ENCODE results near the gene FIGNL2. TPM values are rescaled to one million over a fixed set of nuclear protein-coding genes. Genes with fewer than 3 reads are reported as not detected.

Gene FIGNL2
- total and polyA plus RNA-seq, 2 of the 4 experiments (the other 2 are of a cell fraction) = under 0.01 to 0.12 TPM

GRCh38 chr12:51844854-51845253 lies 3.7 kb downstream of the FIGNL2 start:
- peaks cover 3% of the 10 kb centered on the region; the same call in 1 of the 2 replicates for H3K9me1 ChIP-seq (ENCODE audit: insufficient read depth, low read length)
- no peak overlapping the region for H3K4me3 ChIP-seq (ENCODE audit: insufficient read depth, low read depth, low read length)
- no peaks in the 10 kb centered on the region for H4K20me1 ChIP-seq (ENCODE audit: insufficient read depth, low read length)
- H2BK120ac ChIP-seq (ENCODE audit: low read depth, low read length) = no peak overlapping the region
- no peak overlapping the region for H2BK5ac ChIP-seq (ENCODE audit: low read depth, low read length, poor library complexity, severe bottlenecking)
- TF ChIP-seq, protein P1, sequence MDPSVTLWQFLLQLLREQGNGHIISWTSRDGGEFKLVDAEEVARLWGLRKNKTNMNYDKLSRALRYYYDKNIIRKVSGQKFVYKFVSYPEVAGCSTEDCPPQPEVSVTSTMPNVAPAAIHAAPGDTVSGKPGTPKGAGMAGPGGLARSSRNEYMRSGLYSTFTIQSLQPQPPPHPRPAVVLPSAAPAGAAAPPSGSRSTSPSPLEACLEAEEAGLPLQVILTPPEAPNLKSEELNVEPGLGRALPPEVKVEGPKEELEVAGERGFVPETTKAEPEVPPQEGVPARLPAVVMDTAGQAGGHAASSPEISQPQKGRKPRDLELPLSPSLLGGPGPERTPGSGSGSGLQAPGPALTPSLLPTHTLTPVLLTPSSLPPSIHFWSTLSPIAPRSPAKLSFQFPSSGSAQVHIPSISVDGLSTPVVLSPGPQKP (IDR thresholded peaks at IDR 0.05; ENCODE audit: borderline replicate concordance, low read depth, low read length) = no peak
- TF ChIP-seq BHLHE40 (IDR thresholded peaks at IDR 0.05; ENCODE audit: low read depth, low read length) (no peak), CEBPB (IDR thresholded peaks at IDR 0.05; ENCODE audit: low read depth, low read length) (no peak), CTCF (conservative IDR thresholded peaks at IDR 0.05; ENCODE audit: low read depth, low read length) (no peak), POLR2A (IDR thresholded peaks at IDR 0.05; ENCODE audit: low read depth, low read length) (no peak), RFX5 (IDR thresholded peaks at IDR 0.05; ENCODE audit: low read depth, low read length) (no peak)
- no peak overlapping the region for H2AK9ac ChIP-seq (replicated peaks; ENCODE audit: low read depth, low read length, poor library complexity)
- no peaks in the 10 kb centered on the region for H3K36me3 ChIP-seq (ENCODE audit: control insufficient read depth, insufficient read depth, low read length)
- no peak overlapping the region for H3K4ac ChIP-seq (ENCODE audit: low read depth, low read length)
- no peaks in the 10 kb centered on the region for H3K4me1 ChIP-seq (ENCODE audit: control insufficient read depth, insufficient read depth, low read length)
- ChIA-PET CTCF (no interaction called here), POLR2A (ENCODE audit: unreplicated experiment) (no interaction called here)
- DNase-seq (no peak), ATAC-seq (ENCODE audit: low read depth) (no peak)
- no peak overlapping the region for H2AFZ ChIP-seq (replicated peaks; ENCODE audit: low read length, poor library complexity)
- intact Hi-C loops (cut with micrococcal nuclease) = no loop called here
- no peak overlapping the region for H4K91ac ChIP-seq (ENCODE audit: insufficient read depth, low read depth, low read length)
- WGBS, 2 experiments (ENCODE audit: extremely low coverage in 2 of 2, insufficient read length in 1 of 2) = 100% methylated on average over 1 of the region's 4 CpGs; no CpG with 5 or more reads in 1 of the 2 experiments
- dilution Hi-C loops (cut with HindIII; ENCODE audit: low sequenced_read_pairs, unreplicated experiment) = no loop called here
- no peaks in the 10 kb centered on the region for H3K9me3 ChIP-seq (ENCODE audit: control insufficient read depth, insufficient read depth, low read length)
- H3K14ac ChIP-seq (replicated peaks; ENCODE audit: low read depth, low read length) = no peak overlapping the region
- H2BK15ac ChIP-seq (ENCODE audit: low read depth, low read length) = no peak overlapping the region
- in situ Hi-C loops (cut with MboI; ENCODE audit: low sequenced_read_pairs) = no loop called here
- no peak overlapping the region for H3K9ac ChIP-seq (ENCODE audit: low read depth, low read length)
- peaks cover 78% of the 10 kb centered on the region for H3K27me3 ChIP-seq (ENCODE audit: control insufficient read depth, insufficient read depth, low read length)
- H4K8ac ChIP-seq (ENCODE audit: low read depth in 2 of 2, low read length in 2 of 2) = no peak overlapping the region
- H2BK20ac ChIP-seq (ENCODE audit: low read depth, low read length) = no peak overlapping the region
- no TSS peak for BruUV-seq (replicated peaks)
- H3K56ac ChIP-seq (ENCODE audit: extremely low read depth, insufficient read depth, low read length) = no peak overlapping the region
- H4K5ac ChIP-seq (ENCODE audit: low read depth, low read length) = no peak overlapping the region
- no peak overlapping the region for H3K23ac ChIP-seq (ENCODE audit: low read depth, low read length)
- no peak overlapping the region for H2AK5ac ChIP-seq (ENCODE audit: low read depth, low read length)
- no peak overlapping the region for H3K4me2 ChIP-seq (ENCODE audit: low read depth, low read length)
- H3K27ac ChIP-seq (ENCODE audit: insufficient read depth, low read length) = no peak overlapping the region
- H3K79me1 ChIP-seq (ENCODE audit: low read depth in 1 of 2, low read length in 2 of 2) = no peaks in the 10 kb centered on the region
- H3K18ac ChIP-seq (ENCODE audit: low read depth, low read length) = no peak overlapping the region

Data from IMR-90 (cell line).